Caco-2 (cell line): ENCODE results near the gene CAMK2G. TPM values are rescaled to one million over a fixed set of nuclear protein-coding genes. Genes with fewer than 3 reads are reported as not detected.

Experiments used
- BruUV-seq: library from RNA; stranded (reverse); fragments of 400-500 nt; replicated peaks from 2 replicates; lab custom pipeline; 2021; lab: Mats Ljungman, UMichigan
- CTCF ChIA-PET: fragments of 300-600 bp; sonication (Branson Sonifier 250); formaldehyde crosslinking; loops from one replicate; lab custom pipeline; 2022; ENCODE audit warnings: antibody characterized with exemption; lab: Charles Lee
- POLR2A ChIA-PET: fragments of 300-600 bp; sonication (Branson Sonifier 250); formaldehyde crosslinking; loops from one replicate; lab custom pipeline; 2022; ENCODE audit warnings: antibody characterized with exemption; lab: Charles Lee
- DNase-seq, 2 experiments: peaks; one replicate each; pipeline versions ENCODE4 v3.0.0 to v3.0.0-alpha.2; 2020 to 2022
- H3K27me3 ChIP-seq: replicated peaks from 2 replicates; pipeline ENCODE4 v1.6.0; 2011; ENCODE audit warnings: low read length; ENCODE audit not compliant: control insufficient read depth, insufficient read depth
- H3K36me3 ChIP-seq: 2 replicates; pipeline ENCODE4 v1.5.1; 2011; ENCODE audit warnings: low read length; ENCODE audit not compliant: control insufficient read depth, insufficient read depth
- H3K4me1 ChIP-seq: fragments of 250-450 bp; sonication (Bioruptor Pico); 2 replicates; pipeline ENCODE4 v1.5.1; 2020; ENCODE audit warnings: mild to moderate bottlenecking
- H3K4me3 ChIP-seq: 2 replicates; pipeline ENCODE4 v1.5.1; 2011; ENCODE audit warnings: low read depth, mild to moderate bottlenecking, control low read depth, low read length
- H3K9me3 ChIP-seq: fragments of 250-450 bp; sonication (Bioruptor Pico); 2 replicates; pipeline ENCODE4 v1.5.1; 2020; ENCODE audit warnings: mild to moderate bottlenecking, moderate library complexity
- H3K27ac Mint-ChIP-seq: one replicate; pipeline ENCODE4 v1.8.0; 2022; ENCODE audit warnings: mixed read lengths; ENCODE audit not compliant: unreplicated experiment
- H3K27me3 Mint-ChIP-seq: one replicate; pipeline ENCODE4 v1.8.0; 2022; ENCODE audit warnings: mixed read lengths; ENCODE audit not compliant: insufficient read depth, unreplicated experiment
- H3K36me3 Mint-ChIP-seq: one replicate; pipeline ENCODE4 v1.8.0; 2022; ENCODE audit warnings: mild to moderate bottlenecking, mixed read lengths; ENCODE audit not compliant: insufficient read depth, unreplicated experiment
- H3K4me1 Mint-ChIP-seq: one replicate; pipeline ENCODE4 v1.8.0; 2022; ENCODE audit warnings: low read depth, mixed read lengths; ENCODE audit not compliant: unreplicated experiment
- H3K4me3 Mint-ChIP-seq: one replicate; pipeline ENCODE4 v1.8.0; 2022; ENCODE audit warnings: mild to moderate bottlenecking, moderate library complexity, mixed read lengths; ENCODE audit not compliant: unreplicated experiment
- H3K9me3 Mint-ChIP-seq: one replicate; pipeline ENCODE4 v1.8.0; 2022; ENCODE audit warnings: mixed read lengths; ENCODE audit not compliant: unreplicated experiment
- CTCF ChIP-seq, 2 experiments: fragments of 200-600 bp in 1 of 2; IDR thresholded peaks; 1 replicate in 1 of 2; 2 replicates in 1 of 2; pipeline versions ENCODE4 v1.5.1 to v1.8.0; 2011 to 2022; ENCODE audit warnings: antibody characterized with exemption in 1 of 2, control low read depth in 1 of 2, inconsistent platforms in 1 of 2, low read depth in 1 of 2, low read length in 1 of 2, mild to moderate bottlenecking in 1 of 2, moderate library complexity in 1 of 2; ENCODE audit not compliant: insufficient read depth in 1 of 2, severe bottlenecking in 1 of 2, unreplicated experiment in 1 of 2
- intact Hi-C: fragments of 100-400 bp; cut with micrococcal nuclease; formaldehyde crosslinking; loops from one replicate; pipeline ENCODE4 v1.10.0; 2022; ENCODE audit not compliant: unreplicated experiment
- total RNA-seq: library from RNA; stranded (reverse); gene quantifications from 2 replicates; pipeline ENCODE4 v1.2.3, GENCODE V29; 2022

CAMK2G gene
- total RNA-seq, 1 experiment from 2014 or later = 78.8 TPM

- Mint-ChIP-seq H3K4me1 (no peaks in the 10 kb centered on the region), H3K9me3 (no peaks in the 10 kb centered on the region), H3K27ac (no peak overlapping the region), H3K36me3 (peaks cover 82% of the 10 kb centered on the region), H3K27me3 (no peaks in the 10 kb centered on the region), H3K4me3 (no peak overlapping the region)
- H3K36me3 ChIP-seq = peaks cover 2% of the 10 kb centered on the region; the same call in 1 of the 2 replicates
- H3K9me3 ChIP-seq = no peaks in the 10 kb centered on the region
- TF ChIP-seq CTCF (IDR thresholded peaks at IDR 0.05; ENCODE audit: insufficient read depth in 1 of 2, low read depth in 1 of 2, low read length in 1 of 2, severe bottlenecking in 1 of 2, unreplicated experiment in 1 of 2) = no peak
- H3K4me3 ChIP-seq = no peak overlapping the region
- H3K4me1 ChIP-seq = no peaks in the 10 kb centered on the region
- BruUV-seq = no TSS peak
- DNase-seq = no peak
- H3K27me3 ChIP-seq = no peaks in the 10 kb centered on the region
- ChIA-PET POLR2A (no interaction called here), CTCF (no interaction called here)
- intact Hi-C loops = no loop called here
Measured at GRCh38 chr10:73798927-73799560, 75.3 kb downstream of the CAMK2G start.

DNA sequence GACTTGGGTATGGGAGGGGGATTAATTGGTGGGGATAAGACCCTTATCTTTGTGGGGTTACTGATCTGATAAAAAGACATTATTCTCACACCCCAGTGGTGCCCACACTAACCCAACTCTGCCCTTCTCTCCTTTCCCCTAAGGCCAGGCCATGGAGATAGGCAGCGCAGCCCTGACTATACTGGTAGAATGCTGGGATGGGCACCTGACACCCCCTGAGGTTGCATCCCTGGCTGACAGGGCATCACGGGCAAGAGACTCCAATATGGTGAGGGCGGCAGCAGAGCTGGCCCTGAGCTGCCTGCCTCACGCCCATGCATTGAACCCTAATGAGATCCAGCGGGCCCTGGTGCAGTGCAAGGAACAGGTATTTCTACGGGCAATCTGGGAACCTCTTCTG lies 76.3 kb downstream of the CAMK2G start:
- no peak overlapping the region for H3K4me3 ChIP-seq
- Mint-ChIP-seq H3K4me1 (no peaks in the 10 kb centered on the region), H3K36me3 (peaks cover 83% of the 10 kb centered on the region), H3K4me3 (no peak overlapping the region), H3K27me3 (no peaks in the 10 kb centered on the region), H3K27ac (no peak overlapping the region), H3K9me3 (no peaks in the 10 kb centered on the region)
- no TSS peak for BruUV-seq
- no peak for TF ChIP-seq CTCF (IDR thresholded peaks at IDR 0.05; ENCODE audit: insufficient read depth in 1 of 2, low read depth in 1 of 2, low read length in 1 of 2, severe bottlenecking in 1 of 2, unreplicated experiment in 1 of 2)
- peaks cover 2% of the 10 kb centered on the region for H3K36me3 ChIP-seq
- H3K27me3 ChIP-seq = no peaks in the 10 kb centered on the region
- H3K9me3 ChIP-seq = no peaks in the 10 kb centered on the region
- H3K4me1 ChIP-seq = no peaks in the 10 kb centered on the region
- ChIA-PET CTCF (no interaction called here), POLR2A (no interaction called here)
- intact Hi-C loops = no loop called here
- DNase-seq = no peak

GRCh38 chr10:73797324-73798025 lies 76.9 kb downstream of the CAMK2G start:
- Mint-ChIP-seq H3K4me3 (no peak overlapping the region), H3K9me3 (no peaks in the 10 kb centered on the region), H3K36me3 (peaks cover 83% of the 10 kb centered on the region), H3K27me3 (no peaks in the 10 kb centered on the region), H3K27ac (no peak overlapping the region), H3K4me1 (no peaks in the 10 kb centered on the region)
- intact Hi-C loops = no loop called here
- no peak for TF ChIP-seq CTCF (IDR thresholded peaks at IDR 0.05; ENCODE audit: insufficient read depth in 1 of 2, low read depth in 1 of 2, low read length in 1 of 2, severe bottlenecking in 1 of 2, unreplicated experiment in 1 of 2)
- Histone ChIP-seq H3K36me3 (peaks cover 4% of the 10 kb centered on the region), H3K4me3 (no peak overlapping the region), H3K4me1 (no peaks in the 10 kb centered on the region), H3K27me3 (no peaks in the 10 kb centered on the region), H3K9me3 (no peaks in the 10 kb centered on the region)
- ChIA-PET POLR2A (no interaction called here), CTCF (no interaction called here)
- no TSS peak for BruUV-seq
- DNase-seq = no peak
